Skeletal muscle cell (primary cell): ENCODE measurements around the gene RBM25.
A peak's percentile ranks its signal among the peaks of the same experiment; 100 is the strongest.

Source experiments
- DNase-seq: peaks from one replicate; pipeline ENCODE4 v3.0.0-alpha.2; 2010; ENCODE audit warnings: low read depth
- H3K4me3 ChIP-seq: 2 replicates; pipeline ENCODE4 v1.5.1; 2011; ENCODE audit warnings: low read depth, mild to moderate bottlenecking, control low read depth, low read length, moderate library complexity

RBM25 gene

GRCh38 chr14:73097421-73097820 is 39.1 kb downstream of the RBM25 start:
- no peak overlapping the region for H3K4me3 ChIP-seq
- no peak for DNase-seq

- no peak for DNase-seq
- no peak overlapping the region for H3K4me3 ChIP-seq
Observed at GRCh38 chr14:73100334-73100733, 42.0 kb downstream of the RBM25 start.

DNA sequence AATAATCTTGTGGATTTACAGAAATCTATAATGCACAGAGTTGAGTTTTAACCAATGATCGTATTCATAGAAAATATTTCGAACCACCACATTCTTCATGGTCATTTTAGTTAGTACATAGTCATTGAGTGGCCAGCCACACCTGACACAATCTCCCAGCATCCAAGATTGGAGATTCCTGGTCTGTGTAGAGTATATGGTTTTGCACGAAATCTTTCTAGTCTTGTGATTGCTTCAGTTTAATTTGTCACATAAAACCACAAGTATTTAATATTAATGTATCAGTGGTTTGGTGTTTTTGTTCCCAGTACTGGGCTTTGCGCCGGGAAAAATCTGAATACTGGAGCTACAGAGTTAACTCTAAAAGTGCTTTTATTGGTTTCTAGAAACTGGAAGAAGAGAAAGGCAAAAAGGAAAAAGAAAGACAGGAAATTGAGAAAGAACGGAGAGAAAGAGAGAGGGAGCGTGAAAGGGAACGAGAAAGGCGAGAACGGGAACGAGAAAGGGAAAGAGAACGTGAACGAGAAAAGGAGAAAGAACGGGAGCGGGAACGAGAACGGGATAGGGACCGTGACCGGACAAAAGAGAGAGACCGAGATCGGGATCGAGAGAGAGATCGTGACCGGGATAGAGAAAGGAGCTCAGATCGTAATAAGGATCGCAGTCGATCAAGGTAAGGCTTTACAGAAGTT is 44.6 kb downstream of the RBM25 start:
- no peak overlapping the region for H3K4me3 ChIP-seq
- DNase-seq: no peak

DNA sequence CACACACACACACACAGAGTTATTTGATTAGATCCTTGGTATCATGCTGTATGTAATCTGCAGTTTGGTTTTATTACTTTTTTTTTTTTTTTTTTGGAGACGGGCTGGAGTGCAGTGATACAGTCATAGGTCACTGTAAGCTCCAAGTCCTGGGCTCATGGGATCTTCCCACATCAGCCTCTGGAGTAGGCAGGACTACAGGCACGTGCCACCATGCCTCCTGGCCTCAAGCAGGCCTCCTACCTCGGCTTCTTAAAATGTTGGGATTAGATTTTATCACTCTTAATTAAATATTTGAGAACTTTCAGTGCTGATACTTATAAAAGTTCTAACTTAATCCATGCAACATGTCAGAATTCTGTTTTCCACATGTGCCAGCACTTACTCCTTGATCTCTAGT is 46.7 kb downstream of the RBM25 start:
- H3K4me3 ChIP-seq: no peak overlapping the region
- DNase-seq: no peak

GRCh38 chr14:73105727-73106126 is 47.4 kb downstream of the RBM25 start:
- no peak overlapping the region for H3K4me3 ChIP-seq
- DNase-seq: no peak

DNA sequence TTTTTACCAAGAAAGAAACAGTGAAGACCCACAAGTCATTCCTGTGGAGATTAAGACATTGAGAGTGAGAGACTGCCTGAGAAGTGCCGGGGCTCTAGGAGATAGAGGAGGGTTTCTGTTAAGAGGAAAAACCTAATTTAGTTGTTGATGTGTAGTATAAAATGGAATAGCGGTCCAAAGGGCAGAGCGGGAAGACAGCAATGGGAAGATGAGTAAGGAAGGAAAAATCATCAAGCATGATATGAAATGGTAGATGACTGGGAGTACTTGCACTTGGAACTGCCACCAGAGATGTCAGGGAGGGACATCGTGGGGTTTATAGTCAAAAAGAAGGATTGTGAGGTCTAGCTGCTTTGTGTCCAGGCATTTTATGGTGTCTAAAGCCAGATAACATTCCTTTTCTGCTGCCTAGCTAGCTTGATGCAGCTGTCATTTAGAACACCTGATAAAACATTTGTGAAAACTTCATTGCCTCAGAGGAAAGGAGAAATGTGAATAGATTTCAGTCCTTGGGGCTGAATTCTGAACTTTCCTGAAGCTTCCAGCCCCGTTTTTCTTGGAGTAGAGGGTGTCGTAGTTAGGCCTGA is 57.8 kb downstream of the RBM25 start:
- no peak for DNase-seq
- no peak overlapping the region for H3K4me3 ChIP-seq

GRCh38 chr14:73124180-73124894 is 66.0 kb downstream of the RBM25 start:
- H3K4me3 ChIP-seq: no peak overlapping the region
- DNase-seq: no peak

DNA sequence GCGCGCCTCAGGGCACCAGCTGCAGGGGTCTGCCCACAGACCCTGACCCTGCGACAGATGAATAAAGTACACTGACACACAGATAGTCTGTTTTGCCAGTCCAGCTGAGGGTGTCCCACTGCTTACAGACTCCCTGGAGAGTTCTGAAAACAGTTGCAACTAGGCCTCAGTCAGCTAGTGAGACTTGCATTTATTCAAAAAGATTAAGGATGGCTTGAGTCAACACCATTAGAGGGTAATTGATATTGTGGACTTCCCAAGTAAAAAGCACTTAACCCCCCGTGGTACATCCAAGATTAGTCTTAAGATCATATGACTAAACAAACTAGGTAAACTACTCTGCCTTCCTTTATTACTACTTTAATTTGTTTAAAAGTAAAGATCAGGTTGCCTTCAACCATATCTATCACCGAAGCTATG is 66.8 kb downstream of the RBM25 start:
- no peak overlapping the region for H3K4me3 ChIP-seq
- no peak for DNase-seq

- no peak overlapping the region for H3K4me3 ChIP-seq
- DNase-seq: no peak
Observed at GRCh38 chr14:73125746-73126145, 67.4 kb downstream of the RBM25 start.

GRCh38 chr14:73133795-73134194 is 75.5 kb downstream of the RBM25 start:
- no peak for DNase-seq
- no peak overlapping the region for H3K4me3 ChIP-seq

GRCh38 chr14:73136085-73136386 is 77.7 kb downstream of the RBM25 start:
- peak overlapping the region; percentile 84 for H3K4me3 ChIP-seq
- no peak for DNase-seq

- peak within 1 kb of the TSS; percentile 84 for H3K4me3 ChIP-seq
- DNase-seq: peak; percentile 65
Observed at GRCh38 chr14:73136387-73137225, 78.3 kb downstream of the RBM25 start, which contains the start of gene PSEN1. PSEN1 (plus strand) TSS chr14:73136507; CDS start chr14:73148020, 11,513 bp downstream.

DNA sequence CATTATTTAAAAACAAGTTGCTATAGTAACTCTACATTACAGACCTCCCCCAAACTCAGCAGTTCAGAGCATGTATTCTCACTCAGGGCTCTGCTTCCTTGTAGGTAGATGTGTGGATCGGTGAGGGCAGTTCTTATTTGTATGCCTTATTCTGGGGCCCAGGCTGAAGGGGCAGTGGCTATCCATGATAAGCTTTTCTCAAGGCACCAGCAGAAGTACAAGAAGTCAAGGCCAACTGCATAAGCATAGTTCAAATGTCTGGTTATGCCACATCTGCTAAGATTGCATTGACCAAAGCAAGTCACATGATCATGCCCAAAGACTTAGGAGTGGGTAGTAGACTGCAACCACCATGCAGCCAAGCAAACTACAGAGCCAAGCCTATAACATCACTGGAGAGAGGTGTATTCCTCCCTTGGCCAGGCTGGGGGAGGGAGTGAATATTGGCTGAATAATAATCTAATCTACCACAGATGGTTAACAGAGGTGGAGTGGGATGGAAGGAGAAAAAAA is 82.5 kb downstream of the RBM25 start:
- H3K4me3 ChIP-seq: no peak overlapping the region
- no peak for DNase-seq

GRCh38 chr14:73142216-73142615 is 83.9 kb downstream of the RBM25 start:
- H3K4me3 ChIP-seq: no peak overlapping the region
- no peak for DNase-seq

DNA sequence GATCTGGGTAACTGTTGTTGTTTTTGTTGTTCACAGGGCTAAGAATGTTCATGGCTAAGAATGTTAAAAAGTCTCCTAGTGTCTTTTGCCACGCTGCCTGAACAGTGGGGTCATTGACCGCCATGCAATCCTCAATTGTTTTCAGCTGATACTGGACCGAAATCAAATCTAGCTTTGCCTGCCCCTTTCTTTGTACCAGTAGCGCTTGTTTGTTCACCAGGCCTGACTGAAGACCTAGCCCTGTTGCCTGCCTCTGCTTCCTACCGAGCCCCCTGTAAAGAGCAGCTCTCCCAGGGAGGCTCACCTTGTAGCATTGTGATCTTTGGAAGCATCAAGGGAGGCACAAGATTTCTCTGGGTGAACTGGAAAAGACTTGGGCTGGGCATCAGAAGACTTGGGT is 84.7 kb downstream of the RBM25 start:
- DNase-seq: no peak
- no peak overlapping the region for H3K4me3 ChIP-seq

DNA sequence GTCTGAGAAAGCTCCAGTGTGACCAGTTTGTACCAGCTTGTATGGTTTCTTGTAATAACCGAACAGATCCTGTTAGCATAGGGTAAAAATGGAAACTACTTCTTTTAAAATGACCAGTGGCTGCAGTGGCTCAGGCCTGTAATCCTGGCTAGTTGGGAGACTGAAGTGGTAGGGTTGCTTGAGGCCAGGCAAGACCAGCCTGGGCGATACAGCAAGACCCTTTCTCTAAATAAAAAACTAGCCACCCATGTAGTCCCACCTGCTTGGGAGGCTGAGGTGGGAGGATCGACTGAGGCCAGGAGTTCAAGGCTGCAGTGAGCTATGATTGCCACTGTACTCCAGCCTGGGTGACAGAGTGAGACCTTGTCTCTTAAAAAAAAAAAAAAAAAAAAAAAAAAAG is 85.3 kb downstream of the RBM25 start:
- H3K4me3 ChIP-seq: no peak overlapping the region
- no peak for DNase-seq

- H3K4me3 ChIP-seq: no peak overlapping the region
- DNase-seq: no peak
Observed at GRCh38 chr14:73145371-73145770, 87.0 kb downstream of the RBM25 start.

- H3K4me3 ChIP-seq: no peak overlapping the region
Observed at GRCh38 chr14:73146111-73146510, 87.8 kb downstream of the RBM25 start.

GRCh38 chr14:73149753-73150152 is 91.4 kb downstream of the RBM25 start:
- DNase-seq: no peak
- no peak overlapping the region for H3K4me3 ChIP-seq

More at GRCh38 chr14:73146111-73146510, 87.8 kb downstream of the RBM25 start:
- no peak for DNase-seq

DNA sequence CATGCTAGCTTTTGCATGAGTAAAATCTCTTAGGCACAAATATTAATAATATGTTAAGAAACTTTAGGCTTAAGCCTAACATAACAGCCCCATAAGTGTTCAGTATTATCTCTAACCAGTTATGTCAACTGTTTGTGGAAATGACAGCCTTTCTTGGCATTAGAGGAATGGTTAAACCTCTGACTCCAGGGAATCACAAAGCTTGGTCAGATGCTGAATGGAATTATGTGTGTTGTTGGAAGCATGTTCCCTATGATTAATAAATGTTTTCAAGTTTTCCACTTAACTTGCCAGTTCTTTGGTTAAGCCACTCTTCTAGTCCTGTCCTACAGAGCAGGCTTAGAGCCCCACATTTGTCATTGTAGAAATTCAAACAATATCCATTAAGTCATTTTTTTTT is 94.9 kb downstream of the RBM25 start:
- DNase-seq: peak; percentile 23
- no peak overlapping the region for H3K4me3 ChIP-seq
